Erythroblast (primary cell): ENCODE measurements around the gene ADAMTSL1.

ENCODE experiments used
- GATA1 ChIP-seq: IDR thresholded peaks from 2 replicates; pipeline ENCODE4 v1.6.1; 2011; ENCODE audit warnings: low read depth, mild to moderate bottlenecking, control low read depth, low read length, moderate library complexity
- POLR2A ChIP-seq: IDR thresholded peaks from 2 replicates; pipeline ENCODE4 v1.6.1; 2011; ENCODE audit warnings: mild to moderate bottlenecking, low read length

GRCh38 chr9:18461496-18461895 lies 12.5 kb upstream of the ADAMTSL1 start:
- TF ChIP-seq POLR2A (no peak), GATA1 (no peak)
